ENCODE data around the gene TEX44. TPM values are rescaled to one million over a fixed set of nuclear protein-coding genes. Genes with fewer than 3 reads are reported as not detected.

Gene TEX44
- polyA plus RNA-seq, 1 donor from 2014 or later: not detected

GRCh38 chr2:231634951-231635875, 42.5 kb downstream of the TEX44 start:
- Histone ChIP-seq H3K9ac (ENCODE audit: low read length) (no peak overlapping the region), H3F3A (ENCODE audit: insufficient read depth, low read length, poor library complexity, severe bottlenecking) (no peaks in the 10 kb centered on the region), H3K4me2 (ENCODE audit: low read length) (no peak overlapping the region), H3K27me3 (ENCODE audit: insufficient read depth, low read depth, low read length) (no peaks in the 10 kb centered on the region), H4K20me1 (ENCODE audit: insufficient read depth) (no peaks in the 10 kb centered on the region), H3K36me3 (ENCODE audit: insufficient read depth, low read length) (no peaks in the 10 kb centered on the region), H3K4me3 (ENCODE audit: low read length) (no peak overlapping the region), H2AFZ (ENCODE audit: low read depth, low read length) (no peak overlapping the region), H3K9me2 (ENCODE audit: insufficient read depth, low read length) (no peaks in the 10 kb centered on the region), H3K9me3 (ENCODE audit: low read length) (no peaks in the 10 kb centered on the region), H3K27ac (ENCODE audit: low read length) (no peak overlapping the region), H3K79me2 (replicated peaks; ENCODE audit: insufficient read depth, low read length) (no peaks in the 10 kb centered on the region)
- TF ChIP-seq REST (IDR thresholded peaks at IDR 0.05; ENCODE audit: borderline replicate concordance) (no peak), EZH2 (IDR thresholded peaks at IDR 0.05; ENCODE audit: borderline replicate concordance, insufficient read depth, low read length, poor library complexity, severe bottlenecking) (no peak), MXI1 (conservative IDR thresholded peaks at IDR 0.05; ENCODE audit: poor library complexity, severe bottlenecking) (no peak)

- TF ChIP-seq RAD21 (conservative IDR thresholded peaks at IDR 0.05): no peak
- no peak for TF ChIP-seq TAF1 (IDR thresholded peaks at IDR 0.05; ENCODE audit: low read depth)
- TF ChIP-seq EP300 (conservative IDR thresholded peaks at IDR 0.05; ENCODE audit: poor library complexity, severe bottlenecking): no peak
- no peak for TF ChIP-seq REST (IDR thresholded peaks at IDR 0.05; ENCODE audit: borderline replicate concordance)
- TF ChIP-seq EZH2 (IDR thresholded peaks at IDR 0.05; ENCODE audit: borderline replicate concordance, insufficient read depth, low read length, poor library complexity, severe bottlenecking): no peak
- TF ChIP-seq POLR2AphosphoS5 (IDR thresholded peaks at IDR 0.05): no peak
- no peak for TF ChIP-seq MXI1 (conservative IDR thresholded peaks at IDR 0.05; ENCODE audit: poor library complexity, severe bottlenecking)
- no peak for TF ChIP-seq SMC3 (conservative IDR thresholded peaks at IDR 0.05; ENCODE audit: poor library complexity)
- no peak for TF ChIP-seq CTCF (IDR thresholded peaks at IDR 0.05; ENCODE audit: poor library complexity, severe bottlenecking)
- no peak overlapping the region for H3K9ac ChIP-seq (ENCODE audit: low read length)
- H3K9me3 ChIP-seq (ENCODE audit: low read length): no peaks in the 10 kb centered on the region
- no peaks in the 10 kb centered on the region for H3K9me2 ChIP-seq (ENCODE audit: insufficient read depth, low read length)
- no peaks in the 10 kb centered on the region for H3K79me2 ChIP-seq (replicated peaks; ENCODE audit: insufficient read depth, low read length)
- H3K36me3 ChIP-seq (ENCODE audit: insufficient read depth, low read length): no peaks in the 10 kb centered on the region
- no peak overlapping the region for H3K4me2 ChIP-seq (ENCODE audit: low read length)
- H3F3A ChIP-seq (ENCODE audit: insufficient read depth, low read length, poor library complexity, severe bottlenecking): no peaks in the 10 kb centered on the region
- no peak overlapping the region for H3K4me3 ChIP-seq (ENCODE audit: low read length)
- H3K27me3 ChIP-seq (ENCODE audit: insufficient read depth, low read depth, low read length): no peaks in the 10 kb centered on the region
- H4K20me1 ChIP-seq (ENCODE audit: insufficient read depth): no peaks in the 10 kb centered on the region
- H2AFZ ChIP-seq (ENCODE audit: low read depth, low read length): no peak overlapping the region
- H3K27ac ChIP-seq (ENCODE audit: low read length): no peak overlapping the region
Measured at GRCh38 chr2:231640241-231640640, 47.6 kb downstream of the TEX44 start.

Measured in neural cell (in vitro differentiated cells).